HUDEP-2 (cell line): ENCODE measurements around the gene NGFR.
"Not testable (repeated sequence)": the region's sequence is repeated elsewhere in the genome, so short reads cannot be mapped to it uniquely, and the experiment has no call there.

Experiments used
- DNase-seq, 76 experiments: peaks; one replicate each; lab custom pipeline; 2025; ENCODE audit not compliant: unreplicated experiment in 76 of 76; lab: John Stamatoyannopoulos, UW

Gene NGFR

GRCh38 chr17:49530118-49530517 is 35.0 kb downstream of the NGFR start:
- no peak for DNase-seq

DNA sequence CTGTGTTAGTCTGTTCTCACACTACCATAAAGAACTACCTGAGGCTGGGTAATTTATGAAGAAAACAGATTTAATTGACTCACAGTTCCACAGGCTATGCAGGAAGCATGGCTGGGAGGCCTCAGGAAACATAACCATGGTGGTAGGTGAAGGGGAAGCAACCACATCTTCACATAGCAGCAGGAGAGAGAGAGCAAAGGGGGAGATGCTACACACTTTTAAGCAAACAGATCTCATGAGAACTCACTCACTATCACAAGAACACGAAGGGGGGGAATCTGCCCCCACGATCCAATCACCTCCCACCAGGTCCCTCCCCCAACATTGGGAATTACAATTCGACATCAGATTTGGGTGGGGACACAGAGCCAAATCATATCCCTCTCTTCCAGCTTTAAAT is 48.8 kb downstream of the NGFR start:
- DNase-seq = no peak

DNA sequence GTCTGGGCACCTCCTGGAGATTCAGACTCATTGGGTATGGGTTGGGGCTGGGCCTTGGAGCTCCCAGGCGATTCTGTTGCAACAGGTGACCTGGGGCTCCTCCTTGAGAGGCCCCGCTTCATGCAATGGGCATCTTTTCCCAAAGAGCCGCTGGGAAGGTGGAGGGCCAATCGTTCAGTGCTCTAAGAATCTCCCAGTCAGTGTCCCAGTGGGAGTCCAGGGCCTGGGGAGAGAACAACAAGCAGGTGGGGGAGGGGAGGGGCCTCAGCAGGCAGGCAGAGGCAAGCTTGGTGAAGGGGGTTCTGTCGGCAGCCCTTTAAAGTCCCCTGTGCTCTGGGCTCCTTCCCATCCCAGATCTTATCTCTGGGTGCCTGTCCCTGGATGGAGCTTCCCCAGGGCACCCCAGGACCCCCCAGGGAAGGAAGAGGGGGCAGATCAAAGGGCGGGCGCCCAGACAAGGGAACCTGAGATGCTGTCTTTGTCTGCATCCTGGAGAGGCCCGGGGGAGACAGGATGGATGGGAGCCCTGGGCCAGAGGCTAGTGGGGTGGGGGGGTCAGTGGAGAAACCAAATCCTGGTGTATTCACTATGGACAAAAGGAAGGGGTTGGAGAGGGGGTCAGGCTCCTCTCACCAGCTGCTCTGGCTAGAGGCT is 50.0 kb downstream of the NGFR start:
- DNase-seq = no peak

DNA sequence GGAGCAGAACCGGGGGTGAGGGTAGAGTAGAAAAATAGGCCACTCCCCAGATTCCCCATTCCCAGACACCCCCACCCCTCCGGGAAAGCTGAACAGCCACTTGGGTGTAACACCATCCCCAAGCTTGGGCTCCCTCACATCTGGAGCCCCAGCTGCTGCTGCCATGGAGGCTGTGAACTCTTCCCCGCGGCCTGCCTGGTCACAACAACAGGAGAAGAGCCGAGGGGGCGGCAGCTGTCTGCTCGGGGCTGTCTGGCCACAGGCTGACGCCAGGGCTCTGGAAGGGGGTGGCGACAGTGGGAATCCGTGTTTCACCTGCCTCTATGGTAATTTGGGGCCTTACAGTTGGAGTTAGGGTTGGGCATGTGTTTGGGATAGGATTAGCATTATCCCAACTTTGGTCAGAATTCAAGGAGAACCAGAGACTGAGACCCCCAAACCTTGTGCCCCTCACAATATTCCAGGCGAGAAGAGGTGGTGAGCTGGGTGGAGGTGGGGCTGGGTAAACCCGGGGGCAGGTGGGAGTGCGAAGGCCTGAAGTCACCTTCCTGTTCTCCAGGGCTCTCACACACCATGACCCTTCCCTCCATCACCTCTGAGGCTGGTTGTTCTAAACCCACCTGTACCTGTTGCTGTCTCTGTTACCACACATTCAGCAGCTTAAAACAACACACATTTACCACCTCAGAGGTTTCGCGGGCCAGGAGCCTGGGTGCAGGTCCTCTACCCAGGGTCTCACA is 50.9 kb downstream of the NGFR start:
- DNase-seq = no peak

GRCh38 chr17:49546546-49547535 is 51.7 kb downstream of the NGFR start:
- DNase-seq = no peak

GRCh38 chr17:49547566-49547965 is 52.5 kb downstream of the NGFR start:
- DNase-seq = no peak

- DNase-seq = no peak
These were observed 53.0 kb downstream of the NGFR start for GRCh38 chr17:49548051-49548505.

DNA sequence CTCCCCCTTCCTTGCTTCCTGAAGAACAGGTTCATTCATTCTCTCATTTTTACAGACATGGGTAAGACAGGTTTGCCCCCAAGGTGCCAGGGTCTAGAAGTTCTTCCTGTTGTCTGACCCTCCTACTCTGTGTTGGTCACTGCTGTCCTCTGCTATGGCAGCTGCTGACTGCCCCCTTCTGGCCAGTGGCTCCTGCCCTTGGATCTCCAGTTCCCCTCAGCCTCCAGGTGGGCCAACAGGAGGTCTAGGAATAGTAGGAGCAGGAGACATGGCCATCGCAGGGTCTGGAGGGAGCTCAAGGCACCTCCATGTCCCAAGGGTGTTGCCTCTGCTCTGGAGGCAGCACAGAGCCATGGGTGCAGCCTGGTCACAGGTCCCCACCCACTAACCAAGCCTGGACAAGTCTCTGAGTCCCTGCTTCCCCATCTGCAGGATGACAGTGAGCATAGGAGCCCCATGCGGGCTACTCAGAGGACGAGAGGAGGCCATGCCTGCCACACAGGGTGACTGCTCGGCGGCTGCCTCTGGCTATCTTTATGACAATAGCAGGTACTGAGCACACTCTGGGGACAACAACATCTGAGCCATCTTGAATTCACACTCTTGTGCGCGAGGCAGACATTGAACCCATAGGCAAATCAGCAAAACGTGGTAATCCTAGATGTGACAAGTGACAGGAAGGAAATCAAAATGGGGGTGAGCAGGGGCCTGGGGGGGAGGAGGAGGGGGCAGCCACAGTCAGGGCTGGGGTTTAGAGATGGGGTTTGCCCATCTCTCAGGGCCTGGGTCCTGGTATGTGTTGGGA is 53.6 kb downstream of the NGFR start:
- DNase-seq = peak in 26 of 76 experiments; percentile 0 to 42 (median 15)

DNA sequence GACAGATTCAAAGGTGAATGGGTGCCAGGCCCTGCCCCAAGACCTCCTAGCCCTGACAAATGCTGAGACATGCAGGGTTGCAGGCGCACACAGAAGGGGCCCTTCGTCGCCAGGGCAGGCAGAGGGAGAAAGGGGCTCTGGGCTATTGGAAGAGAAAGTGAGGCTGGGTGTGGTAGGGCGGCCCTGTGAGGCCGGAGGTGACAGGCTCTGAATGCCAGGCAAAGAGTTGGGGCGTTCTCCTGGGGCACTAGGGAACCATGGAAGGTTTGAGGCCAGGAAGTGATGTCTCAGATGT is 54.2 kb downstream of the NGFR start:
- DNase-seq = no peak

- no peak for DNase-seq
These were observed 54.9 kb downstream of the NGFR start for GRCh38 chr17:49549691-49550678.

- DNase-seq = not testable (repeated sequence)
These were observed 55.7 kb downstream of the NGFR start for GRCh38 chr17:49550764-49551163.

DNA sequence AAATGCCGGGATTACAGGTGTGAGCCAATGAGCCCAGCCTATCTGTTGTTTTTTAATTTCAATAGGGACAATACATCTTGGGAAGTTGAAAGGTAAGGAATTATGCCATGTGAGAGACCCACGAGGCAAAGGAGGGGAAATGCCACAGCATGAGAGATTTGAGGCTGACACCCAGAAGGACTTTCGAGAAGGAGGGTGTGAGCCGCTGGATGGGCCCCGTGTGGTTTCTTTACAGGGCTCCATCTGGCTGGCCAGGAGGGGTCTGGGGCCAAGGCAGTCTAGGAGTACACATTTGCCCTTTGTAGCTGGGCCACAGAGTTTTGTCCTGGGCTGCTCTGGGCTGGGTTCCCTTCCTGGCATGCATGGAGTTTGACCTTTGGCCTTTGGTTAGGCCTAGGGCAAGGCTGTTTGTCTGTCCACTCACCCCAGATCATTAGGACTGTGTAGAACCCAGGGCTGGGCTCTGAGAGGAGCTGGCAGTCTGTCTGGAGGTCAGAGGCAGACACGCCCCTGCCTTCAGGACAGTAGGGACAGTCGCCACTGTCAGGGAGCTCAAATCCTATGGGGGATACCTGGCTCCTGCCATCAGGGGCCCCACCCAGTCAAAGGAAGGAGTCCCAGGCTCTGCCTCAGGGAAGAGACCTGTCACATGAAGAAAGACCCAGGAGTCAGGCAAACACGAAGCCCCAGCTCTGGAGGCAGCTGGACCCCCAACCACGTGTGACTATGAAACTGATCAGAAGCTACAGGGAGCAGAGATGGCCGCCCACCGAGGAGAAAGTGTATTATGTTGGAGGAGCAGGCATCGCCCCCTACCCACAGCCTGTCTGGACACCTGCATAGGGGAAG is 56.4 kb downstream of the NGFR start:
- DNase-seq = no peak

GRCh38 chr17:49552070-49552751 is 57.1 kb downstream of the NGFR start:
- DNase-seq = no peak

DNA sequence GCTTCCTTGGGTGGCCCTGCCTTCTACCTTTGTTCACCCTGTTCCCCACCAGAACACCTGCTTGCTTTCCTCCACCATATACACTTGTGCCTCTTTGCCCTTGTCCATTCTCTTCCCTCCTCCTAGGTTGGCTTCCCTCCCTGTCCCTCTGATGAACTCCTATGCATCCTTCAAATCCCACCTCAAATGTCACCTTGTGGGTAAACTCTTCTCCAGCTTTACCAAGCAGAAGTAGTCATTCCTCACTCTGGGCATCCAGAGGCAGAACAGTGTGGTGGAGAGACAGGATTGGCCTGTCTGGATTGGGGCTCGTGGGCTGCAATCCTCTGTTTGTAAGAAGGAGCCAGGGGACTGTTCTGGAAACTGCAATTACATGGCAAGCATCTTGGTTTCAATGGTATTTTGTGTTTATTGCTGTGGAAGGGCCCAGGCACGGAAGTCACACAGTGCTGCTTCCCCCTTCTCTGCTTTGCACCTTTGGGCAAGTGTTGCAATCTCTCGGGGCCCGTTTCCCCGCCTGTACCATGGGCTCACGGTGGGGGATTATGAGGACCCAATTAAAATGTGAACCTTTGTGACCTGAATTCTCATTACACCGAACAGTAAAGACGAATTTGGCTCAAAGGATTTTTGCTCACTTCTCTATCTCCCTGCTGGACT is 58.7 kb downstream of the NGFR start:
- no peak for DNase-seq

DNA sequence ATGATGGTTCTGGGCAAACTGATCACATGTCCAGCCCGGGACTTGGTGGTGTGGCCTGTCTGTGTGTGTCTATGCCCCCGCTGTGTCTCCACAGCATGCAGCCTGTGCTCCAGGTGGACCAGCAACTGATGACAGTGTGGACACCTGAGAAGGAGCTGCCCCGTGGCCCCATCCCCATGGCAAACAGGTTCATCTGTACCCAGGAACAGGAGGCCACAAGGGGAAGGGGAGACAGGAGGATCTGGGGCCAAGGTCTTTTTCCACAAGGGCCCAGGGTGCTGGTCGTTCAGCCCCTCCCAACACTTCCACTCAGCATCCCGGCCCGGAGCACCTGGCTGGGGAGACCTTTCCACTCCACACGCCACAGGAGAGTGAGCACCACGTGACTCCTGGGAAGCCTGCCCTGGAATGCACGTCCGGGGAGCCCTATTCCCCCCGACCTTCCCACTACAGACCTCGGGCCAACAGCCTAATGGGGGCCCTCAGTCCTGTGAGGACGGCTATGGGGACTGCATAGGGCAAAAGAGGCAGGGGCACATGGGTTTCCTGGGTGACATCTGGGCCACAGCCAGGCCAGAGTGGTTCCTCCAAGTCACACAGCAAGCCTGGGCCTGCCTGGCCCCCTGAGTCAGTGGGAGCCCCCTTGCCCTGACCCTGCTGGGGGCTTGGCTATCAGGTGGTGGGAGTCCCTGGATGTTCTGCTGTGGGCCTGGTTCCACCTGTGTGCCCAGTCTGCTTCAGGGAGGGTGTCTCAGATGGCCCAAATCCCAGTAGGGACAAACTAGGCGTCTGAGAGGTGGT is 59.8 kb downstream of the NGFR start:
- no peak for DNase-seq

DNA sequence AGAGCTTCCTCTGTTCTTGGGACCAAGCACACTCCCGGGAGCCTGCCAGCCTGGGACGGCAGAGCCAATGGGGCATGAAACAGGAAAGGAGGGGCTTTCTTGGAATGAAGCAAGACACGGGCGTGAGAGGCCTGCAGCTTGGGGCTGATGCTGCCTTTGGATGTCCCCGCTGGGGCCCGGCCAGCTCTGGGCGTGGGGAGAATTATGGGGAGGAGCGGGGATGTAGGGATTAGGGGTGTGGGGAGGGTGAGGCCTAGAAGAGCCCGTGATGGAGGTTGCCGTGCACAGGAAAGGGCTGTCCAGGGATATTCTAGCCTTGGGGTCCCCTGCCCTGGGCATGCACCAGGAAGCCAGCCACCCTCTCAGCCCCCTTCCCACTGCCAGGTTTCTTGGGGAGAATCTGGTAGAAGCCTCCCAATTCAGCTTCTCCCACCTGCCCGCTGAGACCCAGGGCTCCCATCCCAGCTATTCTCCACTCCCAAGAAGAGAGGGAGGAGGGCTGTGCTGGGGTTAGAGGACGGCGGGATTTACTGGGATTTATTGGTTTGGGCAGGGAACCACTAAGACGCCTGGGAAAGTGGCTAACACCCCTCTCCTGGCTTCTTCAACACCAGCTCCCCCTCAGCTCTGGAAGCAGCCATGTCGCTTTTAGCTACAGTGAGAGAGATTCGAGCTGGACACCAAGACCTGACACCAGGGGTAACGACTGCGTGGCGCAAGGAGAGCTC is 60.6 kb downstream of the NGFR start:
- no peak for DNase-seq
